Tongue (tissue), 2 donors: ENCODE data around the gene OGDHL. TPM values are rescaled to one million over a fixed set of nuclear protein-coding genes. Genes with fewer than 3 reads are reported as not detected.
"Not testable (repeated sequence)": the region's sequence is repeated elsewhere in the genome, so short reads cannot be mapped to it uniquely, and the experiment has no call there.

ENCODE experiments used
- DNase-seq: peaks from one replicate; pipeline ENCODE4 v3.0.0-alpha.2; 2015
- total RNA-seq: library from RNA; depleted of rRNA; stranded (reverse); fragments of >200 nt; gene quantifications from one replicate; pipeline ENCODE4 v1.2.3, GENCODE V29; 2014

OGDHL gene
- total RNA-seq, 1 donor from 2014 or later, result 1.4 TPM

DNA sequence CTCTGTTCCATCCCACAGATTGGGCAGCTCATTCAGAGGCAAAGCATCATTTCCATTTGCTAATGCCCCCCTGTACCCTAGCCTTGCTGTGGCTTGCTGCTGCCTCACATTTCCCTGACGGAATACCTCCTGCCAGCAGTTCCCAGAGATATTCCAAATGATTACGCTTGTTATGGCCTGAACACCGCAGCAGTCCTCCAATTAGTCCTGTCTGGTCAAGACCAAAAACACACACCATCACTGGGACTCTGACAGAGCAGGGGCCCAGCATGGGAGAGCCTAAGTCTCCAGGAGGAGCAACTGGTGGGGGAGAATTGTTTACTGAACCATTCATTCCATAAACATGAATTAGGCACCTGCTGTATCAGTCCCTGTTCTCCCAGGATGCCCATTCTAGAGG, 6.1 kb downstream of the OGDHL start:
- no peak for DNase-seq

DNA sequence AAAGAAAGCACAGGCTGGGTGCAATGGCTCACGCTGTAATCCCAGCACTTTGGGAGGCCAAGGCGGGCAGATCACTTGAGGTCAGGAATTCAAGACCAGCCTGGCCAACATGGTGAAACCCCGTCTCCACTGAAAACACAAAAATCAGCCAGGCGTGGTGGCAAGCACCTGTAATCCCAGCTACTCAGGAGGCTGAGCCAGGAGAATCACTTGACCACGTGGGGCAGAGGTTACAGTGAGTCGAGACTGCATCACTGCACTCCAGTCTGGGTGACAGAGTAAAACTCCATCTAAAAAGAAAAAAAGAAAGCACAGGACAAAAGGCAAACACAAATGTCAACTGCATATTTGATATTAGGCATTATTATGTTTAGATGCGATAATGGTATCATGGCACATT, 7.2 kb downstream of the OGDHL start:
- not testable (repeated sequence) for DNase-seq

DNA sequence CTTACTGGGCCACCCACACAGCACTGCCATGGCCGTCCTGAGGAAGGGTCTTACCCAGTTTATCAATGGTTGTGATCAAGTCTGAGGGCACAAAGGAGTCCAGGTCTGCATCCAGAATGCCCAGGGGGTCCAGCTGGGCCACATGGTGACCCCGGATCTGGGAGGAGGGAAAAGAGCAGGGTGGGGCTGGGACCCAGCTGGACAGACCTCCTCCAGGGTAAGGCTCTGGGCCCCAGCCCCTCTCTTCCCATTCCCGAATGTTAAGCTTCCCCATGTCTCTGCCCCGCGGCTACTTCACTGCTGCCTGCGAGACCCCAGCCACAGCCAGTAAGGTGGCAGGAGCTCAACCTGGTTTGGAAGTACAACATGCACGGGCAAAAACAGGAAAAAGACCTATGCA, 9.5 kb downstream of the OGDHL start:
- DNase-seq, result no peak

DNA sequence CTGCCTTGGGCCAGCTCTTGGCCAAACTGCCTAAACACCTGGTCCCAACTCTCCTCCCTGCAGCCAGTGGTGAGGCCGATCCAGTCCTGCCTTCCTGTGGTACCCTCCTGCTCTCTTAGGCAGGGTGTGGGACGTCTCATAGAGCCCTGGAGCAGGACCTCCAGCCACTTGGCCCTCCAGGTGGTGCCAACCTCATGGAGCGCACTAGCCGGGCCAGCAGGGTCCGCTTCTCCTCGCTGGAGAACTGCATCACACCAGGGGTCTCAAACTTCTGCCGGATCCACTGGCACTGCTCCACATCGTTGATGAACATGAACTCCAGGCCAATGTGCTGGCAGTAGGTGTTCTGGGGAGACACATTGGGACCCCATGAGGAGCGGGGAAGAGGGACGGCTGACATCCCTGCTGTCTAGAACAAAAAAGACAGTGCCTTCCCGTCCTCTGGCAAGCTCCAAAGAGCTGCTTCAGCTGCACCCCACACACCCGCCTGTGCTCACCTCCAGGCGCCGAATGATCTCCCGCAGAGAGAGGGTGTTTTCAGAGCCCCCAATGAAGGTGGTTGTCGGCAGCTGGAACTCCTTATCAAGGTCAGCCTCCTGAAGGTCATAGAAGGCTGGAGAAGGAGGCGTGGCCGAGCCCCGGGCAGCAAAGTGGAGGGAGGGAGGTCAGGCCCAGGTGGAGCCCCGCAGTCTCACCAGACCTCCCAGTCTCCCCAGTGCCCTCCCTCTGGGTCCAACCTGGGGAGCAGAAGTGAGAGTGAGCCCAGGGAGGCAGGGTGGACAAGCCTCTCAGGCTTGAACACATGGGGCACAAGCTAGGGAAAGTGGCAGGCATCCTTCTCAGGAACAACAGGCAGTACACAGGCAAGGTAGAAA, 10.2 kb downstream of the OGDHL start:
- no peak for DNase-seq

DNA sequence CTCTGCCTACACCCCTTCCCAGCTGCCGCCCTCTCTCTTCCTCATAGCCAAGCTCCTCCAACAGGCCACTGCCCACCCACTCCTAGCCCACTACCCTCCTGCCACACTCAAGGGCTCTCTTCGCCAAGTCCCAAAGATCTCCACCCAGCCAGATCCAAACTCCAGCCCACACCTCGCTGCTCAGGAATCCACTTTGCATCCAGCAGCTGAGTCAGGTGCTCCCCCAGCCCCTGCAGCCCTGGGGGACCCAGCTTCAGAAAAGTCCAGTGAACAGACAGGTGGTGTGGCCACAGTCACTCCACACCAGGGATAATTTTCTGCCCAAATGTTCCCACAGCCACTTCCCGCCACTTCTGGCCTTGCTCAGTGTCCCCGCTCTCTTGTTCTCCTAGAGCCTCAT, 10.9 kb downstream of the OGDHL start:
- DNase-seq, result no peak

DNA sequence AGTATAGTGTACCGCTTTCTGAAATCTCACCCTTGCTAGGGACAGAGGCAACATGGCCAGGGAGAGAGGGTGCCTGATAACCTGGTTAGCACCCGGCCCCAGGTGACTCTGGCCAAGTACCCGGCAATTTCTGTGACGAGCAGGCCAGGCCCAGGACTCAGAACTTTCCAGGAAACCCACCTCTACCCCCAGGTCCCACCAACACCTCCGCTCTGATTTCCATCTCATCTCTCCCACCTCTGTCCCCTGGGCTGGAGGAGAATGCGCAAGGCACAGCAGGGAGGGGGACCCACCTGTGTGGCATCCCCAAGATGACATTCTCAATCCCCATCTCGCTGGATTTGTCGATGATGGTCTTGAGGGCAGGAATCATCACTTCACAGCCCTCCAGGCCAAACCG, 11.6 kb downstream of the OGDHL start:
- DNase-seq, result no peak

DNA sequence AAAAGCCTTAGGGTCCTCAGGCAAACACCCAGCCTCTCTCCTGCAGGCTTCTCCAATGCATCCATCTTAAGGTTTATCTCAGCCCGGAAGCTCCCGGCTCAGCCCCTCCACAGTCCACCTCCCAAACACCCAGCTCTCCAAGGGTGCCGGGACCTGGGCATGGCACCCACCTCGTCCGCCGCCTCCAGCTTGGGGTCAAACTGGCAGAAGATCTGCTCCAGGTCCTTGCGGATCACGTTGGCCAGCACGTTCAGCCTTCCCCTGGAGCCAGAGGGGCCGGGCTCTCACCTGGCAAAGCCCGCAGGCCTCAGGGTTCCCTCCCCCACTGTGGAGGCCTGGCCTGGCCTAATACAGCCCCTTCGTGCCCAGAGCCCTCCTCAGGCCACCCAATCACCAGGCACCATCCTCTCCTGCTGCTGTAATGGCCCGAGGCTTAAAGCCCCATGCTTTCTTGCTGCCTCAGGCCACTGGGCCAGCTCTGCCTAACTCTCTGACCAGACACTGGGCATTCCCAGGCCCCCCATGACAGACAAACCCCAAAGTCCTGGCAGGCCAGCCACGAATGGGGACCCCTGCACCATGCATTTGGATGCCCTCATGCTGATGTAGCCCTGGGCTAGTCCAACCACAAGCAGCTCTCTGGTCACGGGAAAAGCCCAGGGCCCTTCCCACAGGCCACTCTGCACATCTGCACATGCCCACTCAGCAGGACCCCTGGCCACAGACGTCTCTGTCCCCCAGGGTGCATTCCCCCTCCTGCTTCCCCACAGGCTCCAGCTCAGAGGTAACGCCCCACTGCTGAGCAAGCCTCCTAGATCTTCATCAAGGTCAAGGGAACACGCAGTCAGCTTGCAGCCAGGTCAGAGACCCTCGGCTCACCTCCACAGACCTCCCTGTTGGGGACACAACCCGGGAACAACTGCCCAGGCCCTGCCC, 12.3 kb downstream of the OGDHL start:
- DNase-seq, result no peak

DNA sequence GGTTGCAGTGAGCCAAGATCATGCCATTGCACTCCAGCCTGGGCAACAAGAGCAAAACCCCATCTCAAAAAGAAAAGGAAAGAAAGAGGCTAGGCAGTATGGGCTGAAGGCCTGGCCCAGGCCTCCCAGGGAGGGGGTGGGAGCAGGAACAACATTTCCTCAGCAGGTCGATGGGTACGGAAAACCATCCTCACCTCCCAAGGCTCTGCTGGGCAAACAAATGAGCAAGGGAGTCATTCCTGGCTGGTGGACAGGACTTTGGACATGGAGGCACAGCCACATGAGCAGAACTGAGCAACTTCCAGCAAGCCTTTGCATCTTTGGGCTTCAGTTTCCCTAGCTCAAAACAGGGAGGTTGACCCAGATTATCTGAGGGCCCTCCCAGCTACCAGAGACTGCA, 13.0 kb downstream of the OGDHL start:
- no peak for DNase-seq

DNA sequence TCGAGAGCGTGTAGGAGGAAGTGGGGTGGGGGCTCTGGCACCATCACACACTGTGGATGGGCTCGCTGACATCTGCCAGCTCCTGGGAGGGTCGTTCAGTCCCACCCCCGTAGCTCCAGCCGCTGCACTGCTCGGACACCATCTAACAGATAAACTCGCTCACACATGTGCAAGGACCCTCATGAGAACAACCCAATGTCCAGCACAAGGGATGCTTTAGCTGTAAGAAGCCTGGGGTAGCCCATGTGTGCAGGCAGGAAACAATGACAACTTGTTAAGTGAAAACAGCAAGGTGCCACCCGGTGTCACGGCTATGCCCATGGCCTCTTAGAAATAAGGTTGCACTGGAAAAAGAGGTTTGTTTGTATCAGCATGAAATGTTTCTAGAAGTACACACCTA, 14.1 kb downstream of the OGDHL start:
- DNase-seq, result no peak

DNA sequence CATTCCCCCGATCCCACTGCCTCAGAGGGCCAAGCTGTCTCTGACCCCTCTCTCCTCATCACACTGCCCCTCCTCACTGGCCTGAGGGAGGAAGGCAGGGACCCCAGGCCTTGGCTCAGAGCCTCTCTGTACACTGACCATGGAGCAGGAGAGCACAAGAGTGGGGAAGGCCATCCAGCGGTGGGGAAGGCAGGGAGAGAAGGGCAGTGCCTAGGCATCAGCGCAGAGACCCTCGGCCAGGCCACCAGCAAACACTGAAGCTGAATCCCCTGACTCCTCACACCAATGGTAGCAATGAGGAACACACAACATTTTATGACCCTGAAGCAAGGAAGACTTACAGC, 14.8 kb downstream of the OGDHL start:
- DNase-seq, result no peak

DNA sequence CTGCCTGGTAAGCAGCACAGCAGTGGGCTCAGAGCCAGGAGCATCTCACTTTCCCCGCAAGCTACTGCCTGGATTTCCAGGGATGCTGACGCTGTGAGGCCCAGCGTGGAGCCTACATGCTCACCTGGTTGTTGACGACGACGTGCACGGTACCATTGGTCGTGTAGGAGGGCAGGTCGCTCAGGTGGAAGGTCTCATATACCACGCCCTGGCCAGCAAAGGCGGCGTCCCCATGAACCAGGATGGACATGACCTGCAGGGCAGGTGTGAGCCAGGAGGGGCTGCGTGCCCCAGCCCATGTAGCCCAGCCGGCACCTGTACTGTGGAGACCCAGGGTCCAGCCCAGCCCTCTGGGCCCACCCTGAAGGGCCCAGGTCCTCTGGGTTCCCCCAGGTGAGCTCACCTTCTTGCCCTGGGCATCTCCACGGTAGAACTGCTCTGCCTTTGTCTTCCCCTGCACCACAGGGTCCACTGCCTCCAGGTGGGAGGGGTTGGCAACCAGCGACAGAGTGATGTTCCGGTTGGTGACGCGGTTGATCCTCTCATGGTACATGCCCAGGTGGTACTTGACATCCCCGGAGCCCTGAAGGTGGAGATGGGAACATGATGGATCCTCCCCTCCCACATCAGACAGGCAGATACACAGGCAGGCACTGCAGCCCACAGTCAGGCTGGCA, 15.4 kb downstream of the OGDHL start:
- DNase-seq, result no peak

DNA sequence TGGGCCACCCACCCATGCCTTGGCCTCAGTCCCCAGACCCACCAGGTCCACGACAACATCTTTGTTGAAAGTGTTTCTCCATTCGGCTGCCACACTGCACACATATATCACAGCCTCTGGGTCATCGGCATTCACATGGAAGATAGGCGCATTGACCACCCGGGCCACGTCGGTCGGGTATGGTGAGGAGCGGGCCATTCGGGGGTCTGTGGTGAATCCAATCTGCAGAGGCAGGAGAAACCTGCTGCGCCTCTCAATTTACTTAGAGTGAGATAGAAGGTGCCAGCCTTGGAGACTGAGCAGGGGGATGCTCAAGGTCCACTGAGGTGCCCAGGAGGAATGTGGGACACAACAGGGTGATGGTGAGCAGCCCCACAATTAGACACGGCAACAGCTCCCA, 16.4 kb downstream of the OGDHL start:
- no peak for DNase-seq

DNA sequence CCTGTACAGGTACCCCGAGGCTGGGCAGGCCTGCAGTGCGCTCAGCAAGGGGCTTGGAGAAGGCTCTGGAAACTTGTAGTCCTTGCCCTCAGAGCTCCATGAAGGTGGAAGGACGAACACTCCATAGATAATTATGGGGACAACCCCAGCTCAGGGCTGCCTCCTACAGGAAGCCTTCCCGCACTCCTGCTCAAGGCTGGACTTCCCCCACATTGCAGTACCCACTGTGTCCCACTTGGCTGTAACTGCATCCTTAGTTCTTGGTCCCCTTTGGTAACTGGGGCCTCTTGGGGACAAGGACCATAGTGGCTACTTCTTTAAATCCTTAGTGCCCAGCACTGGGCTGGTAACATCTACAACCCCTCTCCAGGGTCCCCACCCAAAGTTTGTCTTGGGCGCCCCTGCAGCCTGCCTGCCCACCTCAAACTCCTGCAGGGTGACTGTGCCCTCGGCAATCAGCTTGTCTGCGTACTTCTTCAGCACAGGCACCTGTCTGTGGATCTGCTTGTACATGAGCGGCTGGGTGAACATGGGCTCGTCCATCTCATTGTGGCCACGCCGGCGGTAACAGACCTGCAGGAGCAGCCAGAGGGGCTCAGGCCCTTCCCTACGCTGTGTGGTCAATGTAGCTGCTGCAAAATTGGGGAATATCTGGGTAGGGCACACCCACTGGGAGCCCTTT, 17.1 kb downstream of the OGDHL start:
- no peak for DNase-seq

DNA sequence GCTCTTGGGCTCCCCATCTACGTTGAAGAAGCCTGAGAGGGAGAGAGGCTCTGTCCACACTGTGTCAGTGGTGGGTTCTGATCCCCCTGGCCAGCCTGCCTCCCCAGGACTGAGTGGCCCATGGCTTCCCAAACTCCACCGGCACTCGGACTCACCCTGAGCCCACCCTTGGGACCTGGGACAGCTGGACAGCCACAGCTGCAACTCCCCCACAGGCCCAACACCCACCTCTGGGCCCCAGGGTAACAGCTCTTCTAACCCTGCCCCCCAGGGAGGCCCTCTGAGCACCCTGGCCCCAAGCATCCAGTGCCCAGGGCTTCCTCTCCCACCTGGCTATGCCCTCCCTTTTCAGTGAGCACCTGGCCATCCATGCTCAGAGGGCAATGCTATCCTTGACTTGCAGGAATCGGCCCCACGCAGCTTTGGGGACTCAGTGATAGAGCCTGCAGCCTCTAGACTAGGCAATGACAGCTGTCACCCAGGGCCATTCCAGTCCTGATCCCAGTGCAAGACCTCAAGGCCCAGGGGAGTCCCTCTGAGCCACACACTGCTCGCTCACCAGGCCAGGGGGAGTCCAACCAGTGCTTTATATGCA, 17.9 kb downstream of the OGDHL start:
- no peak for DNase-seq

DNA sequence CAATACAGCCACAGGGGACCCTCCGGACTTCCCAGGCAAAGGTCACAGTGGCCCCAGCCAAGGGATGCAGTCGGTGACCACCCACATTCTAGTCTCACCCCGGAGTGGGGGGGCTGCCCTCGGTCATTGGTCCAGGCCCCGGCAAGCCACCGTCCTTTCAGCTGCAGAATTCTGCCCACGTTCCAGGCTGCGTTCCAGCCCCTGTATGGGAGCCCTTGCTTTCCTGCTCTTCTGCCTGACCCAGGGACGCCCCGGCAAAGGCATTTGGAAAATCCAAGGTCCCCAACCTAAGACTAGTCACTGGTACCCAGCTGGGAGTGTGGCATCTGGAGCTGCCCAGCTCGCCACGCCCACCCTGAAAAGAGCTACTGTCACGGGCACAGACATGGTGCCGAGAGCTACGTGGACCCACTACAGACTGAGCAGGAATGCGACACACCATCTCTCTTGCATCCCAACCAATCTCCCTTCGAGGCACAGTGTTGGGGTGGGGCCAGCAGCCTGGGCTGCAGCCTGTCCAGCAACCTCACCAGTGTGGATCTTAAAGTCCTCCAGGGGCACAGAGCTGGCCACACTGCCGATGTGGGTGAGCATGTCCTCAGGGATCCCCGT, 18.6 kb downstream of the OGDHL start:
- no peak for DNase-seq

DNA sequence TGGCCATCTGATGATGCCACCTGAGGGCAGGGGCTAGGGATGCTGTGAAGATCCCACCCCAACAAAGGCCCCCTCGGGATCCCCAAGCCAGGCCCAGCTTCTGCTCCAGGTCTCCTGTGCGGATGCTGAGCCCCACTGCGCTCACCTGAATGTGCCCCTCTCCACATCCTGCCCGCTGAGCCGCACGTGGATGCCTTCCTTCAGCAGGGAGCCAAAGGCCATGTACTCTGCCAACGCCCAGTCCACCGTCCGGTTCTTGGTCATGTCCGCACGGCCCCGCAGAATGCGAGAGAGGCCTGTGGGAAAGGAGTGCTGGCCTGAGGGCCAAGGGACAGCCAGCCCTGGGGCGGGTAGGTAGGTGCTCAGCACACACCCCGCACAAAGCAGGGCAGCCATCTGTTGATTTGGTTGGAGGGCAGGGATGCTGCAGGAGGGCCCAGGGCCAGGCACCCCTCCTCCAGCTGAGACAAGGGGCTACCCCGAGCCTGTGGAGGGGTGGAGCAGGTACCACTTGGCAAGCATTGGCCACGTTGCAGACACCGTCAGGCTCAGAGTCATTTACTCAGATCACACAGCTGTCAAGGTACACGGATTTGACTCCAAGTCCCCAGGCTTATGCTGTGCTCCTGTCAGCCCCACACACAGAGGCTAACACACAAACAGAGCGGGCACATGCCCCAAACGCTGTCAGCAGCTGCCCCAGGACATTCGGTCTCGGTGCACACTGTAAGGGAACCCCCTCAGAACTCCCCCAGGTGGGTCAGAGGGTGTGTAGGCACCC, 19.2 kb downstream of the OGDHL start:
- no peak for DNase-seq

DNA sequence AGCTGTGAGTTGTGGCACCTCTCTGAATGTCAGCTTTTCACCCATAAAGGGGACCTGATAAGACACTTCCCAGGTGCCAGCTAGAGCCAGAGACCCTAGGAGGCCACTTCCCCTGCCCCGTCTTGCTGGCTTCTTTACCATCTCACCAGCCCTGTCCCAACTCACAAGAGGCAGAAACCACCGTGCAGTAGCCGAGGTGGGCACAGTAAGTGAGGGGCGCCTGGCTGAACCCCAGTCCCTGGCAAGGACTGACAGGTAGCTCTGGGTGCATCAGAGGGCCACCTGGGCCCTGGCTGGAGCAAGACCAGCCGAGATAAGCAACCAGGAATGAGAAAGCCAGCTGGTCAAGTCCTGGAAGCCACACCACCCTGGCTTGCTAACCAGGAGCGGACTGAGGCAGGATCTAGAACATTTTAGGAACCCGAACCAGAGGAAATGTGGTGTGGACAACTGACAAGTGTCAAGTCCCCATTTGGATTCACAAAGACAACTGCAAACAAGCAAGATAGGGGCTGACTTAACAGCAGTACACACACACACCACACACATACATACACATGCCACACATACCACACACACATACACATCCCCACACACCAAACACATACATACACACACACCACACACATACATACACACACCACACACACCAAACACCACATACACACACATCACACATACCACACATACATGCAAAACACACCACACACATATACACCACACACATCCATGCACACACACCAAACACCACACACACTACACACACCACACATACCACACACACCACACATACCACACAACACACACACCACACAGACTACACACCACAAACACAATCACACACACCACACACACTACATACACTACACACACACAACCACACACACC, 20.8 kb downstream of the OGDHL start:
- no peak for DNase-seq

DNA sequence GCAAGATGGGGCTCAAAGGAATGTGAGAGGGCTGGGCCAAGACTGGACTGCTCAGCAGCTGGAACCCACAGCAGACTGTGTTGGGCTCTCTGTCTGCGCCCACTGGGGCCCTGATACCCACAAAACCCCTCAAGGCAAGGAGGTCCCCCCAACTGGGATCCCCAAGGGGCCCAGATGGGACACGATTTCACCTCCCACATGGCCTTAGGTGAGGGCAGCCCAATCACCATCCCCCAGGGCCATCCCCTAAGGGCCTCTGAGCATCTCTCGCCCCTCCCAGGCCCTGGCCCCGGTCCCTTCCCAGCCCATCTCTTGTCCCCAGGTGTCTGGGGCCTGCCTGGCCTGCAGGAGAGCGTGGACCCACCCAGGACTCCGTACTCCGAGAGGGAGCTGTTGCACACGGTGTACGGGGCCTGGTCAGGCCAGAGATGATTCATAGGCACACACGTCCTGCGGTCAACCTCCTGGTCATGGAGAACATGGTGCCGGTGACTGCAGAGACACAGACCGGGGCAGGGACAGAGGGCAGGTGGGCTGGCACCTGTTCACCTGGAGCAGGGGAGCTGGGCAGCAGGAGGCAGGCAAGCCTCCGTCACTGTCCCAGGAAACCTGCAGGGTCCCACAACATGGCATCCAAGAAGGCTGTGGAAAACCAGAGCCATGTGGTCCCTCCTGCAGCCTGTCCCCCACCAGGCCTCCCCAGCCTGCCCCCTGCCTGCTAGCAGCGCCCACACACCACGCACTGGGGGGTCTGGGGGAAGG, 21.6 kb downstream of the OGDHL start:
- DNase-seq, result no peak

DNA sequence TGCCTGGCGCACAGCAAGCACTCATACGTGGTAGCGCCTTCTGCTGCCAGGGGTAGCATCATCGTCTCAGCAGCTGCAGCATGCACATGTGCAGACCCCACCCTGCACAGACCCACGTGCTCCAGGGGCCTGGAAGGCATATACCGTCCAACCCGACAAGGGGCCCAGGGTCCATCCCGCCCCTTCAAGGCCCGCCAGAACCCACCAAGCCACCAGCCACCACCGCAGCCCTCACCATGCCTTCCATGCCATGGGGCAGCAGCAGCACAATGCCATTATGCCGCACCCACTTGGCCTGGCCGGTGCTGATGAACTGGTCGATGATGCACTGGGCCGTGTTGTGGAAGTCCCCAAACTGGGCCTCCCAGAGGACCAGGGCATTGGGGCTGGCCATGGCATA, 22.7 kb downstream of the OGDHL start:
- DNase-seq, result no peak
